ENCODE measurements around the gene LTK.
"Not testable (repeated sequence)": the region's sequence is repeated elsewhere in the genome, so short reads cannot be mapped to it uniquely, and the experiment has no call there.

The LTK gene

GRCh38 chr15:41473418-41473817 is 40.2 kb downstream of the LTK start:
- no peak for DNase-seq

GRCh38 chr15:41469644-41470043 is 44.0 kb downstream of the LTK start:
- DNase-seq = not testable (repeated sequence)

DNA sequence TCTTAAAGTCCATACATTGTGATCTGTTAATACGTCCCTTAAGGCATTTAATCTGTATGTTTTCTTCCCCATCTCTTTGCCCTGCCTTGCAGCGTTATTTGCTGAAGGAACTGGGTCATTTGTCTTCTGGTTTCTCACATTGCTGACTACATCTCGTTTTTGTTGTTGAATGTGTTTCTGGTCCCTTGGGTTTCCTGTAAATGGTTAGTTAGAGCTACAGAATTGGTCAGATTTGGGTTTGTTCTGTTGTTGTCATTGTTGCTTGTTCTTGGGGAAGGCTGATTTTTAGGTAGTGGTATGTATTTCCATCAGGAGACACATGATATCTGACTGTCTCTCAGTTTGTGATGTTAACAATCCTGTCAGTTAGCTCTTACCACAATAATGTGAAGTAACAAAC is 46.9 kb downstream of the LTK start:
- DNase-seq = no peak

GRCh38 chr15:41465822-41466421 is 47.7 kb downstream of the LTK start:
- peak; percentile 1 for DNase-seq

DNA sequence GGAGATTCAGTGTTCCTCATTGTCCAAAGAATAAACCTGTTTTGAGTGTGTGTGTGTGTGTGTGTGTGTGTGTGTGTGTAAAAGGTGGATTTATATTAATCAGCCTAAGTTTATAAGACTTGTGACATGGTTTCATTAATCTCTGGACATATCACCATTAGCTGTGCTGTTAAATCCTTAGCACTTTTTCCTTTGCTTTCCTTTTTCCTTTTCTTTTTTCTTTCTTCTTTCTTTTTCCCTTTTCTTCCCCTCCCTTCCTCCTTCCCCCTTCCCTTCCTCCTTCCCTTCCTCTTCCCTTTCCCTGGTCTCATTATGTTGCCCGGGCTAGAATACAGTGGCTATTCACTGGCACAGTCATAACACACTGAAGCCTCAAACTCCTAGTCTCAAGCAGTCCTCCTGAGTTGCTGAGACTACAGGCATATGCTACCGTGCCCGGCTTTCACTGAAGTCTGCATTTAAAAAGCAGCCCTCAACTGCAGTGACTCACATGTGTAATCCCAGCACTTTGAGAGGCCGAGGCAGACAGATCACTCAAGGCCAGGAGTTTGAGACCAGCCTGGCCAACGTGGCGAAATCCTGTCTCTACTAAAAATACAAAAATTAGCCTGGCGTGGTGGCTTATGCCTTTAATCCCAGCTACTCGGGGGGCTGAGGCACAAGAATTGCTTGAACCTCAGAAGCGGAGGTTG is 48.6 kb downstream of the LTK start:
- no peak for DNase-seq

- DNase-seq = no peak
These were observed 51.4 kb downstream of the LTK start for GRCh38 chr15:41462084-41462795.

Measured in GDM1 (cell line).